Ovary (tissue), 9 donors: ENCODE data around the gene MATN4. TPM values are rescaled to one million over a fixed set of nuclear protein-coding genes. Genes with fewer than 3 reads are reported as not detected.
A peak's percentile ranks its signal among the peaks of the same experiment; 100 is the strongest.

ENCODE experiments used
- DNase-seq, 5 donors: peaks; one replicate each; pipeline ENCODE4 v3.0.0-alpha.2; 2019 to 2020
- H3K27ac ChIP-seq, 2 donors: fragments of 200-600 bp; one replicate each; pipeline versions ENCODE4 v1.5.1 to v1.8.0; 2019 to 2022
- H3K27me3 ChIP-seq: fragments of 200-600 bp; one replicate; pipeline ENCODE4 v1.8.0; 2022
- H3K36me3 ChIP-seq: fragments of 200-600 bp; sonication (generic); one replicate; pipeline ENCODE4 v1.5.1; 2019
- H3K4me1 ChIP-seq: one replicate; pipeline ENCODE4 v1.8.1; 2013; ENCODE audit warnings: mild to moderate bottlenecking, moderate library complexity; ENCODE audit not compliant: insufficient read depth
- H3K4me3 ChIP-seq: fragments of 200-600 bp; sonication (generic); one replicate; pipeline ENCODE4 v1.5.1; 2017
- H3K9me3 ChIP-seq, 2 donors: fragments of 200-600 bp in 1 of 2; sonication (generic) in 1 of 2; one replicate each; pipeline versions ENCODE4 v1.5.1 to v1.8.1; 2013 to 2019; ENCODE audit warnings: mild to moderate bottlenecking in 1 of 2, moderate library complexity in 1 of 2
- CTCF ChIP-seq, 3 donors: fragments of 450-650 bp in 2 of 3; fragments of 200-600 bp in 1 of 3; IDR thresholded peaks; one replicate each; pipeline versions ENCODE4 v1.5.1 to v1.8.0; 2016 to 2022; ENCODE audit warnings: antibody characterized with exemption in 3 of 3, mild to moderate bottlenecking in 1 of 3
- EP300 ChIP-seq: sonication (generic); formaldehyde crosslinking; IDR thresholded peaks from one replicate; pipeline ENCODE4 v1.6.1; 2017; ENCODE audit warnings: antibody characterized with exemption
- POLR2A ChIP-seq: fragments of 450-650 bp; IDR thresholded peaks from one replicate; pipeline ENCODE4 v1.6.1; 2017; ENCODE audit warnings: antibody characterized with exemption, mild to moderate bottlenecking, moderate library complexity
- WGBS, 3 donors: extraction: QIAGEN DNeasy Blood & Tissue Kit in 1 of 3; methylation state at CpG; one replicate each; pipeline versions ENCODE4 v1.1.5 to v1.1.7; 2013 to 2017; 5-methylcytosine and 5-hydroxymethylcytosine counted together
- intact Hi-C, 4 donors: fragments of 100-400 bp; cut with DNase I; formaldehyde crosslinking; loops; one replicate each; pipeline versions ENCODE4 v1.11.0 to v1.15.1; 2022 to 2023
- polyA plus RNA-seq, 2 donors: library from polyadenylated mRNA; stranded (reverse); fragments of 200-250 nt in 1 of 2; fragments of 350-450 nt in 1 of 2; fragmentation: Illumina TruSeq in 1 of 2; extraction: RNeasy Lipid Tissue Mini Kit (QIAGEN cat#74804) in 1 of 2; gene quantifications; one replicate each; pipeline ENCODE4 v1.2.3, GENCODE V29; 2013 to 2014
- total RNA-seq, 7 donors: library from RNA; depleted of rRNA in 2 of 7; stranded (reverse); fragments of >200 nt in 2 of 7; fragmentation: NEBNext Ultra II Directional in 3 of 7; extraction: Animal tissue kit (Norgen Biotek cat#: 25700) in 3 of 7; gene quantifications; one replicate each; pipeline versions ENCODE4 v1.1.0 to v1.2.4, GENCODE V29; 2016 to 2023
- donor health status: DM: no; HTN: no; CAD: no; lungs with moderate emphysema.
- donor health status: DM: no; HTN: no; CAD: no.
- donor health status: Bipolar disorder and iron deficiency.
- donor health status: DM: yes; HTN: yes; CAD: no.
- donor health status: DM: no; HTN: no; CAD: no.
- donor health status: DM: yes; HTN: yes; CAD: no.

MATN4 gene
- total and polyA plus RNA-seq, 9 donors: 0.10 TPM; not detected in 8

DNA sequence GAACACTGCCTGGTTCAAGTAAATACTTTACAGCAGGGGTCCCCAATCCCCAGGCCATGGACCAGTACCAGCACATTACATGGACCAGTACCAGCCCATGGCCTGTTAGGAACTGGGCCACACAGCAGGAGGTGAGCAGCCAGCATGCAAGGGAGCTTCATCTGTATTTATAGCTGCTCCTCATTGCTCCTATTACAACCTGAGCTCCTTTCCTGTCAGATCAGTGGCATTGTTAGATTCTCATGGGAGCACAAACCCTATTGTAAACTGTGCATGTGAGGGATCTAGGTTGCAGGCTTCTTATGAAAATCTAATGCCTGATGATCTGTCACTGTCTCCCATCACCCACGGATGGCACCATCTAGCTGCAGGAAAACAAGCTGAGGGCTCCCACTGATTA is 13.4 kb downstream of the MATN4 start:
- H3K4me3 ChIP-seq: no peak overlapping the region
- no peak overlapping the region for H3K27ac ChIP-seq
- no peak for TF ChIP-seq POLR2A
- no peak for TF ChIP-seq EP300
- TF ChIP-seq CTCF (IDR thresholded peaks at IDR 0.05): no peak
- no peaks in the 10 kb centered on the region for H3K9me3 ChIP-seq
- DNase-seq: no peak
- H3K36me3 ChIP-seq: no peaks in the 10 kb centered on the region
- intact Hi-C loops: no loop called here
- H3K4me1 ChIP-seq: no peaks in the 10 kb centered on the region
- H3K27me3 ChIP-seq: no peaks in the 10 kb centered on the region
- 88 to 95% (median 93%) methylated on average over 1 of the region's 1 CpG for WGBS, 3 donors

DNA sequence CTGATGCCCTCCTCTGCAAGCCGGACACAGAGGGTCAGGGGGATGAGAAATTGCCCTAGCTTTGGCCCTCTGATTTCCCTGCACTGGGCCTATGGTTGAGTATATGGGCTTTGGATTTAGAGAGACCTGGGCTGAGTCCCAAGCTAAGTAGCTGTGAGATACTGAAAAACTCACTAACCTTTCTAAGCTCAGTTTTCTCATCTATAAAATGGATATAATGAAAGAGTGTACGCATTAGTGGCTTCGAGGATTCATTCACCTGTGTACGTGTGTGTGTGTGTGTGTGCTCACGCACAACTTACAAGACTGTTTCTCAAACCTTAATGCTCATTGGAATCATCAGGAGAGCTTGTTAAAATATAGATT is 14.1 kb downstream of the MATN4 start:
- intact Hi-C loops: no loop called here
- Histone ChIP-seq H3K9me3 (no peaks in the 10 kb centered on the region), H3K27ac (no peak overlapping the region), H3K27me3 (no peaks in the 10 kb centered on the region), H3K4me1 (no peaks in the 10 kb centered on the region), H3K36me3 (no peaks in the 10 kb centered on the region), H3K4me3 (peak overlapping the region; percentile 41)
- DNase-seq: no peak
- WGBS, 3 donors: 55 to 61% (median 55%) methylated on average over 5 of the region's 5 CpGs
- TF ChIP-seq EP300: no peak
- TF ChIP-seq CTCF (IDR thresholded peaks at IDR 0.05): peak in 1 of 3 donors; percentile 1

- H3K9me3 ChIP-seq: no peaks in the 10 kb centered on the region
- 1 to 2% (median 1%) methylated on average over 64 to 79 of the region's 79 CpGs for WGBS, 3 donors
- TF ChIP-seq POLR2A: no peak
- peak; percentile 34 to 65 (median 37) for TF ChIP-seq CTCF (IDR thresholded peaks at IDR 0.05)
- no peak for TF ChIP-seq EP300
- intact Hi-C loops: no loop called here
- H3K27me3 ChIP-seq: no peaks in the 10 kb centered on the region
- no peak overlapping the region for H3K27ac ChIP-seq
- H3K4me1 ChIP-seq: no peaks in the 10 kb centered on the region
- peak overlapping the region; percentile 41 for H3K4me3 ChIP-seq
- DNase-seq: peak; percentile 59 to 81 (median 68)
- H3K36me3 ChIP-seq: no peaks in the 10 kb centered on the region
Measured at GRCh38 chr20:45293041-45294002, 14.8 kb downstream of the MATN4 start.

GRCh38 chr20:45292343-45292742 is 15.8 kb downstream of the MATN4 start:
- no peak overlapping the region for H3K27ac ChIP-seq
- no peak overlapping the region for H3K4me3 ChIP-seq
- no peaks in the 10 kb centered on the region for H3K36me3 ChIP-seq
- TF ChIP-seq CTCF (IDR thresholded peaks at IDR 0.05): no peak
- no peak for TF ChIP-seq POLR2A
- TF ChIP-seq EP300: no peak
- H3K4me1 ChIP-seq: no peaks in the 10 kb centered on the region
- no peak for DNase-seq
- no peaks in the 10 kb centered on the region for H3K27me3 ChIP-seq
- no peaks in the 10 kb centered on the region for H3K9me3 ChIP-seq
- intact Hi-C loops: no loop called here
- 63 to 73% (median 68%) methylated on average over 2 of the region's 2 CpGs for WGBS, 3 donors
